COR-L47 (cell line): Measurements from ENCODE around the gene ING1.
"Not testable (repeated sequence)": the region's sequence is repeated elsewhere in the genome, so short reads cannot be mapped to it uniquely, and the experiment has no call there.

Experiments used
- DNase-seq: peaks from one replicate; lab custom pipeline; 2025; lab: John Stamatoyannopoulos, UW

ING1 gene

GRCh38 chr13:110713642-110713952, at the start of gene ING1:
ING1 (plus strand) TSS chr13:110713700; CDS start chr13:110714150, 450 bp downstream.
- DNase-seq = no peak

GRCh38 chr13:110664041-110664440, 49.5 kb upstream of the ING1 start:
- no peak for DNase-seq

- DNase-seq = no peak
Observed at GRCh38 chr13:110664673-110665072, 48.8 kb upstream of the ING1 start.

GRCh38 chr13:110665491-110666254, 47.8 kb upstream of the ING1 start:
- DNase-seq = no peak

GRCh38 chr13:110666255-110666533, 47.3 kb upstream of the ING1 start:
- no peak for DNase-seq

- no peak for DNase-seq
Observed at GRCh38 chr13:110669036-110669435, 44.5 kb upstream of the ING1 start.

GRCh38 chr13:110669814-110670213, 43.7 kb upstream of the ING1 start:
- DNase-seq = not testable (repeated sequence)

GRCh38 chr13:110676595-110677587, 36.6 kb upstream of the ING1 start:
- no peak for DNase-seq

GRCh38 chr13:110677731-110678545, 35.6 kb upstream of the ING1 start:
- DNase-seq = no peak

GRCh38 chr13:110680852-110681251, 32.6 kb upstream of the ING1 start:
- DNase-seq = peak; percentile 25

GRCh38 chr13:110681868-110682550, 31.5 kb upstream of the ING1 start:
- no peak for DNase-seq

- DNase-seq = no peak
Observed at GRCh38 chr13:110682746-110683145, 30.8 kb upstream of the ING1 start.

GRCh38 chr13:110683203-110683883, 30.2 kb upstream of the ING1 start:
- DNase-seq = no peak

GRCh38 chr13:110683921-110684320, 29.6 kb upstream of the ING1 start:
- DNase-seq = no peak

GRCh38 chr13:110684388-110685056, 29.0 kb upstream of the ING1 start:
- no peak for DNase-seq

GRCh38 chr13:110685305-110686020, 28.0 kb upstream of the ING1 start:
- DNase-seq = no peak

- no peak for DNase-seq
Observed at GRCh38 chr13:110687736-110688135, 25.8 kb upstream of the ING1 start.

GRCh38 chr13:110689041-110689440, 24.5 kb upstream of the ING1 start:
- DNase-seq = no peak

- DNase-seq = no peak
Observed at GRCh38 chr13:110689711-110690110, 23.8 kb upstream of the ING1 start.

GRCh38 chr13:110690516-110690915, 23.0 kb upstream of the ING1 start:
- DNase-seq = no peak
